ENCODE results near the gene CRIP3.

GRCh38 chr6:43271944-43272343, 36.7 kb downstream of the CRIP3 start:
- TF ChIP-seq RAD21 (IDR thresholded peaks at IDR 0.05 in 1 of 2, conservative IDR thresholded peaks at IDR 0.05 in 1 of 2; ENCODE audit: low read depth in 2 of 2, low read length in 2 of 2) (no peak), EZH2 (IDR thresholded peaks at IDR 0.05; ENCODE audit: low read depth, low read length, severe bottlenecking) (no peak), POLR2AphosphoS5 (IDR thresholded peaks at IDR 0.05; ENCODE audit: low read depth, low read length) (no peak), NRF1 (IDR thresholded peaks at IDR 0.05; ENCODE audit: low read depth, low read length) (no peak), FOSL1 (IDR thresholded peaks at IDR 0.05; ENCODE audit: insufficient read depth, low read depth, low read length) (no peak), CTCF (IDR thresholded peaks at IDR 0.05; ENCODE audit: control extremely low read depth in 1 of 3, insufficient read depth in 1 of 3, low read depth in 1 of 3, low read length in 3 of 3) (no peak), ATF3 (IDR thresholded peaks at IDR 0.05; ENCODE audit: insufficient read depth, low read depth, low read length) (no peak), USF2 (IDR thresholded peaks at IDR 0.05; ENCODE audit: low read length) (no peak), SIN3A (conservative IDR thresholded peaks at IDR 0.05 in 1 of 2, IDR thresholded peaks at IDR 0.05 in 1 of 2; ENCODE audit: low read depth in 1 of 2, low read length in 2 of 2) (no peak)
